NCI-H2196 treated with DMSO at 0.1 percent for 48 hours (cell line): Measurements from ENCODE around the gene FUCA1.
"Not testable (repeated sequence)": the region's sequence is repeated elsewhere in the genome, so short reads cannot be mapped to it uniquely, and the experiment has no call there.

ENCODE experiments used
- DNase-seq: peaks from one replicate; lab custom pipeline; 2025; ENCODE audit not compliant: unreplicated experiment; lab: John Stamatoyannopoulos, UW

The FUCA1 gene

GRCh38 chr1:23896491-23896890, 28.4 kb upstream of the FUCA1 start:
- no peak for DNase-seq

GRCh38 chr1:23895993-23896392, 27.9 kb upstream of the FUCA1 start:
- no peak for DNase-seq

- DNase-seq = no peak
These were observed 27.0 kb upstream of the FUCA1 start for GRCh38 chr1:23895082-23895481.

- no peak for DNase-seq
These were observed 21.0 kb upstream of the FUCA1 start for GRCh38 chr1:23889074-23889473.

- no peak for DNase-seq
These were observed 17.1 kb upstream of the FUCA1 start for GRCh38 chr1:23885222-23885621.

GRCh38 chr1:23882746-23883145, 14.7 kb upstream of the FUCA1 start:
- no peak for DNase-seq

- DNase-seq = no peak
These were observed 11.7 kb upstream of the FUCA1 start for GRCh38 chr1:23879809-23880208.

- no peak for DNase-seq
These were observed 10.6 kb upstream of the FUCA1 start for GRCh38 chr1:23878668-23879067.

GRCh38 chr1:23875382-23875781, 7.3 kb upstream of the FUCA1 start:
- no peak for DNase-seq

GRCh38 chr1:23872421-23872820, 4.3 kb upstream of the FUCA1 start:
- no peak for DNase-seq

- DNase-seq = no peak
These were observed 961 bp upstream of the FUCA1 start for GRCh38 chr1:23869051-23869450.

- no peak for DNase-seq
These were observed 497 bp upstream of the FUCA1 start for GRCh38 chr1:23868557-23869016.

GRCh38 chr1:23867542-23867894, 572 bp downstream of the FUCA1 start:
- no peak for DNase-seq

- peak; percentile 23 for DNase-seq
These were observed 2.6 kb downstream of the FUCA1 start for GRCh38 chr1:23865543-23865930.

GRCh38 chr1:23864801-23865542, 3.1 kb downstream of the FUCA1 start:
- no peak for DNase-seq

- DNase-seq = no peak
These were observed 5.5 kb downstream of the FUCA1 start for GRCh38 chr1:23862640-23863039.

GRCh38 chr1:23854568-23854967, 13.5 kb downstream of the FUCA1 start:
- no peak for DNase-seq

- DNase-seq = not testable (repeated sequence)
These were observed 15.0 kb downstream of the FUCA1 start for GRCh38 chr1:23853124-23853523.

GRCh38 chr1:23851406-23851805, 16.7 kb downstream of the FUCA1 start:
- DNase-seq = not testable (repeated sequence)

GRCh38 chr1:23848673-23849616, 19.1 kb downstream of the FUCA1 start:
- DNase-seq = no peak

GRCh38 chr1:23847482-23848095, 20.5 kb downstream of the FUCA1 start:
- DNase-seq = not testable (repeated sequence)

- no peak for DNase-seq
These were observed 22.9 kb downstream of the FUCA1 start for GRCh38 chr1:23845163-23845562.
